ENCODE results near the gene SPATA6.
A peak's percentile ranks its signal among the peaks of the same experiment; 100 is the strongest.
"Not testable (repeated sequence)": the region's sequence is repeated elsewhere in the genome, so short reads cannot be mapped to it uniquely, and the experiment has no call there.

SPATA6 gene

DNA sequence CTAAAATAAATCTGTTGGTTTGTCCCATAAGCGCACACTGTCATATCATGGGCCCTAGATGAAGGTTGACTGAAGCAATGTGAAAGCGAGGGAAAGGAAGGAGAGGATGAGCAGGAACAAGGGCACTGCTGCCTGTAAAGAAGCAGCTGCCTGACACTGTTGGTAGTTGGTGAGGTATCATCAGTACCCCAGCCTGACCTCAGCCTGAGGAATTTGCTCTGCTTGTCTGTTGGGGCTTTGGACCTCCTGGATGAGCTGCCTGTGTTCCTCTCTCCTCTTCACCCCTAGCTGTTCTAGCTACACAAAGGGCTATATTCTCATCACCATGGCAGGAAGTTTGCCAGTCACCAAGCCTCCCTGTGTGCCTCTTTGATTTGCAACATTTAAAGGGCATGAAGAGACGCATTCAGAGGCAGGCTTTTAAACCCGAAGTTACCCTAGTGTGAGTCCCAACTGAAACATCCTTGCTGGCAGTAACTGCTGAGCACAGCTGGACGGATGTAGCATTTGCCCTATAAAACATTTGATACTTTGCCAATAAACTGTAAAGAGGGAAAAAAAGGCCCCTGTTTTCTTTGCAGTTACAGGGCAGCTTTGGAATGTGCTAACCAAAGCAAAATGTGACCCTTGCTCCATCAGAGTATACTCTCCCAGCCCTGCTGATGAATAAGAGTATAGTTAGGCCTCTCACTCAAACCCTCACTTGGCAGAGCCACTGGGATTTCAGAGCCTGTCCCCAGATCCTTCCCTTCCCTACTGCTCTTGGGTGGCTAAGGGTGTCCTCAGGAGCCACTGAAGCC is 22.2 kb upstream of the SPATA6 start:
- TF ChIP-seq Cebpa-rat (IDR thresholded peaks at IDR 0.05) = no peak
- no peaks in the 10 kb centered on the region for H4K20me1 ChIP-seq
- H3K27me3 ChIP-seq = no peaks in the 10 kb centered on the region
- H3K4me2 ChIP-seq = no peak overlapping the region
- no peak overlapping the region for H3K4me3 ChIP-seq
- no peaks in the 10 kb centered on the region for H3K36me3 ChIP-seq
- no peaks in the 10 kb centered on the region for H3K4me1 ChIP-seq
- H3K9me3 ChIP-seq (replicated peaks in 1 of 11) = no peaks in the 10 kb centered on the region
- no peak overlapping the region for H3K9ac ChIP-seq
- H3K27ac ChIP-seq = no peak overlapping the region

DNA sequence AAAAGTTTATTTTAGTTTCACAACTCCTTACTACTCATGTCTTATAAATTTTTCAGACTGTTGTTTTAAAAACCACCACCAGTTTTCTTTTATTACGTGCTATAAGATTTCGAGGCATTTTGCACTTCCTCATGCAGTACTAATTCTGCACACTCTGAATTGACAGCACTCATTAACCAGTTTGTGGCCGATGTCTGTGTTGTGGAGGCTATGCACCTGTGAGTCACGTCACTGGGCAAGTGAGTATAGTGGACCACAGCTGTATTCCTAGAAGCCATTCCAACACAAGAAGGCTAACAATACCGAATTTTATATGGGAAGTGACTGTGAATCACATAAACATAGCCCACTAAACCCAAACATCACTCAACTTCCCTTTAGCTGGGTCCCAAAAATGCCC is 21.0 kb upstream of the SPATA6 start:
- H3K27ac ChIP-seq = no peak overlapping the region
- no peaks in the 10 kb centered on the region for H3K9me3 ChIP-seq (replicated peaks in 1 of 11)
- no peak overlapping the region for H3K9ac ChIP-seq
- H4K20me1 ChIP-seq = no peaks in the 10 kb centered on the region
- H3K4me2 ChIP-seq = no peak overlapping the region
- no peaks in the 10 kb centered on the region for H3K4me1 ChIP-seq
- TF ChIP-seq Cebpa-rat (IDR thresholded peaks at IDR 0.05) = no peak
- H3K36me3 ChIP-seq = no peaks in the 10 kb centered on the region
- no peak overlapping the region for H3K4me3 ChIP-seq
- H3K27me3 ChIP-seq = no peaks in the 10 kb centered on the region

DNA sequence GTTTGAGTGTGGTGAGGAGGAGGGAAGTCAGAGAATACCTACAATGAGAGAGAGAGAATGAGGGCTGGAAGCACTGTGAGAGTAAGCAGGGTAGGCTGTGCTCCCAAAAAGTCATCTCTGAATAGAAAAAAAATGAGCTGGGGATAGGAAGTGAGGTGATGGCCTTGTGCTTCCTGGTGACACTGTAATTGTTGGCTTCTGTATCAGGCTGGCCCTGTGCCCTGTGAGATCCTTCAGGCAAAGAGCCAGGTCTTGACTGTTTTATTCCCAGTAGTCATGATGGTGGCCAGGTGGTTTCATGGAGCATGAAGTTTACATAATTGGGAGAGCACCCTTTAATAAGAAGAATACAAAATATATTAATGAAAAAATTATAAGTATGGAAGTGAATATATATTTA is 20.4 kb upstream of the SPATA6 start:
- Histone ChIP-seq H3K27ac (no peak overlapping the region), H3K27me3 (no peaks in the 10 kb centered on the region), H3K4me1 (peaks cover 0 to 3% (median under 1%) of the 10 kb centered on the region in 10 experiments; a peak in 2 of 20 replicates), H3K36me3 (no peaks in the 10 kb centered on the region), H3K9ac (no peak overlapping the region), H4K20me1 (no peaks in the 10 kb centered on the region), H3K4me2 (no peak overlapping the region), H3K4me3 (no peak overlapping the region), H3K9me3 (replicated peaks in 1 of 11) (no peaks in the 10 kb centered on the region)
- TF ChIP-seq Cebpa-rat (IDR thresholded peaks at IDR 0.05) = no peak

DNA sequence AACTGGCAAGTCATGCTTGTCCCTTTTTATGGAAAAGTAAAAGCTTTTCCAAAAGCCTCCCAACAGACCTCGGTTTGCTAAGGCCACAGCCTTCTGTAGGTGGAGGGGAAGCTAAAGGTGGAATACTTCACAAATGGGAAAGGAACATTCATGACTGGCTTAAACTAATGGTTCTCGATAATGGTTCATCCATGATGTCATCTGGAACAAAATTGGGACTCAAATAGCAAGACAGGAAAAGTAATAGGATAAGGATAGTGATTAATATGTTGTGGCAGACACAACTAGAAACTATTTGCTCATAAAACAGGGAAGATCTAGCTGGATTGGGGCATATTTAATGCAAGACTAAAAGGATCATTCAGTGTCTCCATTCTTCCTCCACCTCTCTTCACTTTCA is 16.7 kb upstream of the SPATA6 start:
- H3K9me3 ChIP-seq (replicated peaks in 1 of 11) = no peaks in the 10 kb centered on the region
- no peaks in the 10 kb centered on the region for H4K20me1 ChIP-seq
- H3K4me1 ChIP-seq = peaks cover 0 to 7% (median 4%) of the 10 kb centered on the region in 10 experiments; a peak in 4 of 20 replicates
- H3K4me2 ChIP-seq = no peak overlapping the region
- no peaks in the 10 kb centered on the region for H3K36me3 ChIP-seq
- no peak overlapping the region for H3K27ac ChIP-seq
- no peak overlapping the region for H3K9ac ChIP-seq
- H3K4me3 ChIP-seq = no peak overlapping the region
- H3K27me3 ChIP-seq = no peaks in the 10 kb centered on the region
- TF ChIP-seq Cebpa-rat (IDR thresholded peaks at IDR 0.05) = no peak

DNA sequence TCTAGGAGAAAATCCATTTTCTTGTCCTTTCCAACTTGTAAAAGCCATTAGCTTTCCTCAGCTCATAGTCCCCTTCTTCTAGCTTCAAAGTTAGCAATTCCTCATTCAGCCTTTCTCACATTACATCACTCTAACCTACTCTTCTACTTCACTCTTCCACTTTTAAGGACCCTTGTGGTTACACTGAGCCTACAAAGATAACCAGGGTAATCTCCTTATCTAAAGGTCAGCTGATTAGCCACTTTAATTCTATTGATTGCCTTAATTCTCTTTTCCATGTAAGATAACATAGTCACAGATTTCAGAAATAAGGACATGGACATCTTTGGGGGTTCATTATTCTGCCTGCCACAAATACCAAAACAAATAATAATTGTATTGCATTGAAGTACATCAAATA is 8.5 kb upstream of the SPATA6 start:
- no peaks in the 10 kb centered on the region for H3K27me3 ChIP-seq
- H3K36me3 ChIP-seq = no peaks in the 10 kb centered on the region
- no peak overlapping the region for H3K4me3 ChIP-seq
- no peaks in the 10 kb centered on the region for H4K20me1 ChIP-seq
- H3K9me3 ChIP-seq (replicated peaks in 1 of 11) = peaks cover 13 to 32% (median 25%) of the 10 kb centered on the region in 11 experiments
- no peak overlapping the region for H3K9ac ChIP-seq
- TF ChIP-seq Cebpa-rat (IDR thresholded peaks at IDR 0.05) = no peak
- no peaks in the 10 kb centered on the region for H3K4me1 ChIP-seq
- H3K27ac ChIP-seq = no peak overlapping the region
- H3K4me2 ChIP-seq = no peak overlapping the region

DNA sequence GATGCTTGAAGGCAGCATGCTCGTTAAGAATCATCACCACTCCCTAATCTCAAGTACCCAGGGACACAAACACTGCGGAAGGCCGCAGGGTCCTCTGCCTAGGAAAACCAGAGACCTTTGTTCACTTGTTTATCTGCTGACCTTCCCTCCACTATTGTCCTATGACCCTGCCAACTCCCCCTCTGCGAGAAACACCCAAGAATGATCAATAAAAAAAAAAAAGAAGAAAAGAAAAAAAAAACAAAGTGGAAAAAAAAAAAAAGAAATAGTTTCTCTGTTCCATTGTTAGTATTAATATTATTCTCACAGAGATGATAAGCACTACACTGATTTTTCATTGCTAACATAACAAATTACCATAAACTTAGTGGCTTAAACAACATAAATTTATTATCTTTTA is 8.0 kb upstream of the SPATA6 start:
- not testable (repeated sequence) for H3K27me3 ChIP-seq, H3K27ac ChIP-seq, H3K4me2 ChIP-seq, H3K4me3 ChIP-seq, H3K9ac ChIP-seq, H3K36me3 ChIP-seq, H4K20me1 ChIP-seq, H3K4me1 ChIP-seq
- H3K9me3 ChIP-seq (replicated peaks in 1 of 11) = peaks cover 18 to 37% (median 30%) of the 10 kb centered on the region in 11 experiments

DNA sequence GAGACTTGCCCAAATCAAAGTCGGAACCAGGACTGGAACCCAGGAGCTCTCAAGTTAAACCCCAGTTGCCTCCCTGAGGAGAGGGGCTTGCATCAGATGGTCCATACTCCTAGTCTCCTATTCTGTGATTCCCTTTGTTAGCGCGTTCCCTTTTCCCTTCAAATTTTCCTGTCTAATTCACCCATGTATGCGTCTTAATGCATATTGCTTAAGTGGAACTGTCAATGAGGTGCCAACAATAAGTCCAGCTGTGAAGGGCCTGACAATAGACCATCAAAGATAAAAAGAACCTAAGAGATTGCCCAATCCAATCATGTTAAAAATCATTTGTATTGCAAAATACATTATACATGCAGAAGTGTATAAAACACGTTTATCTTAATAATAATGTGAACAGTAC is 634 bp upstream of the SPATA6 start:
- H3K9ac ChIP-seq = peak overlapping the region; percentile 60 to 82 (median 77)

DNA sequence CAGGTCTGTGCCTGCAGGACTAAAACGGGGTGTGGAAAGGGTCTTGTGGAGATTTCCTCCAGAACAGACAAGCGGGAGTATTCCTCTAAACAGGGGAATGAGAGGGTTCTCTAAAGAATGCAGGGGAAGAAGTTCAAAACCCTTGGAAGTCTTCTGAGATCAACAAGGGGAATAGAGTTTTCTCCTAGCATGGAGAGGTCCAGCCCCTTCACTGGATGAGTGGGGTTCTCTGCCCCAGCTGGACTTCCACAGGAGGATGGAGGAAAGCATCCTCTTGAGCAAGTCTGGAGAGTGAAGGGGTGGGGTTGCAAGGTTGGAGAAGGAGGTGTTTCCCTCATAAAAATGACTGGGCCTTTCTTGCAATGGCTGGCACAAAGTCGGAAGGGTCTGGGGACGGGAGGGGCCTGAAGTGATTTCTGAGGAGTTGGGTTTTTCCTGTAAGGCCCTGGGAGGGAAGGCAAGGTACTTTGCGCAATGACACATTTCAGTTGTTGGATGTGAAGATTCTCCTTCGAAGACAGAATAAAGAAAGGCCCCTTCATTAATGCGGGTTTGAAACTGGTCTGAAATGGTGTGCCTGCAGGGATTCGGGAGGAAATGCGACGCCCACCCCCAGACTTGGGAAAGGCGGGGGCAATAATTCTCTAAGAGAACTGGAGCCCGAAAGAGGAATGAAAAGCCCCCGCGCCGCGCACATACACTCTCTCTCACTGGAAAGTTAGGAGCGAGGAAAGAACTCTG is 884 bp downstream of the SPATA6 start:
- Histone ChIP-seq H3K27ac (peak overlapping the region; percentile 42 to 81 (median 74); a peak in 21 of 22 replicates), H3K9ac (peak overlapping the region; percentile 70 to 82 (median 77))

More for the DNA sequence above, 634 bp upstream of the SPATA6 start:
- Histone ChIP-seq H3K9me3 (replicated peaks in 1 of 11) (peaks cover 21 to 33% (median 29%) of the 10 kb centered on the region in 11 experiments), H4K20me1 (no peaks in the 10 kb centered on the region), H3K36me3 (no peaks in the 10 kb centered on the region), H3K4me1 (peaks cover 27 to 37% (median 30%) of the 10 kb centered on the region in 10 experiments), H3K4me3 (peak overlapping the region; percentile 60 to 79 (median 71)), H3K4me2 (peak overlapping the region; percentile 69 to 89 (median 84)), H3K27me3 (no peaks in the 10 kb centered on the region), H3K27ac (peak overlapping the region; percentile 52 to 81 (median 73); a peak in 21 of 22 replicates)
- TF ChIP-seq Cebpa-rat (IDR thresholded peaks at IDR 0.05) = 0 out of 22 replicates have a peak, but pooled peaks of 1 of the 11 experiments have one; percentile 16

DNA sequence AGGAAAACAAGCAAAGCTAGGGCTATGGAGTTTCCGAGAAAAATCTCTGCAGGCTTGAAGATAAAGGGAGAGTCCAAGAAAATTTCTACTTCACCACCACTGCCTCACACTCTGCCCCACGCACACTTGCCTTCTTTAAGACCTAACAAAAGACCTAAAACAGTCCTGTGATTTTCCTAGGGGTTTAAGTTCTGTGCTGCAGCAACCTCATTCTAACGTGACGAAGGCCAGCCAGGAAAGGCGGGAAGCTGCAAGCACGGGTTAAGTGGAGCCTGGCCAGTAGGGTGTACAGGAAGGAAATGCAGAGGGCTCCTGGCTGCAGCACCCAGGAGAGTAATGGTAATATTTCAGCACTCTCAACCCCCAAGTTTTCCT is 1.5 kb downstream of the SPATA6 start:
- TF ChIP-seq Cebpa-rat (IDR thresholded peaks at IDR 0.05) = no peak
- H3K4me3 ChIP-seq = peak overlapping the region in 9 of 10 experiments; percentile 66 to 79 (median 72); a peak in 16 of 20 replicates

More for the DNA sequence above, 884 bp downstream of the SPATA6 start:
- H3K4me3 ChIP-seq = peak overlapping the region; percentile 60 to 79 (median 71)
- no peaks in the 10 kb centered on the region for H3K36me3 ChIP-seq
- peaks cover 27 to 37% (median 30%) of the 10 kb centered on the region in 10 experiments for H3K4me1 ChIP-seq
- H3K9me3 ChIP-seq (replicated peaks in 1 of 11) = peaks cover 17 to 22% (median 19%) of the 10 kb centered on the region in 11 experiments
- H4K20me1 ChIP-seq = no peaks in the 10 kb centered on the region
- peak overlapping the region; percentile 72 to 94 (median 85) for H3K4me2 ChIP-seq
- H3K27me3 ChIP-seq = no peaks in the 10 kb centered on the region
- no peak; a peak in 1 of 22 replicates for TF ChIP-seq Cebpa-rat (IDR thresholded peaks at IDR 0.05)

More for the DNA sequence above, 1.5 kb downstream of the SPATA6 start:
- Histone ChIP-seq H3K27me3 (no peaks in the 10 kb centered on the region), H3K9ac (peak overlapping the region; percentile 9 to 82 (median 76); a peak in 19 of 22 replicates), H4K20me1 (no peaks in the 10 kb centered on the region), H3K36me3 (no peaks in the 10 kb centered on the region), H3K27ac (peak overlapping the region; percentile 21 to 81 (median 74); a peak in 21 of 22 replicates), H3K9me3 (replicated peaks in 1 of 11) (peaks cover 10 to 16% (median 13%) of the 10 kb centered on the region in 11 experiments), H3K4me2 (peak overlapping the region; percentile 72 to 94 (median 85)), H3K4me1 (peaks cover 27 to 37% (median 30%) of the 10 kb centered on the region in 10 experiments)
